Esophagus muscularis mucosa (tissue), 4 donors: Measurements from ENCODE around the gene DIP2C.

ENCODE experiments used
- CTCF ChIP-seq, 3 experiments: fragments of 200-600 bp in 2 of 3; fragments of 450-650 bp in 1 of 3; sonication (generic) in 2 of 3; IDR thresholded peaks; one replicate each; pipeline ENCODE4 v1.5.1; 2017 to 2019; ENCODE audit warnings: antibody characterized with exemption in 3 of 3, mild to moderate bottlenecking in 2 of 3, moderate library complexity in 1 of 3
- EP300 ChIP-seq: sonication (generic); formaldehyde crosslinking; IDR thresholded peaks from one replicate; pipeline ENCODE4 v1.6.1; 2017; ENCODE audit warnings: antibody characterized with exemption
- POLR2AphosphoS5 ChIP-seq, 2 donors: sonication (generic); formaldehyde crosslinking; IDR thresholded peaks; one replicate each; pipeline ENCODE4 v1.6.1; 2017; ENCODE audit warnings: antibody characterized with exemption in 2 of 2

DNA sequence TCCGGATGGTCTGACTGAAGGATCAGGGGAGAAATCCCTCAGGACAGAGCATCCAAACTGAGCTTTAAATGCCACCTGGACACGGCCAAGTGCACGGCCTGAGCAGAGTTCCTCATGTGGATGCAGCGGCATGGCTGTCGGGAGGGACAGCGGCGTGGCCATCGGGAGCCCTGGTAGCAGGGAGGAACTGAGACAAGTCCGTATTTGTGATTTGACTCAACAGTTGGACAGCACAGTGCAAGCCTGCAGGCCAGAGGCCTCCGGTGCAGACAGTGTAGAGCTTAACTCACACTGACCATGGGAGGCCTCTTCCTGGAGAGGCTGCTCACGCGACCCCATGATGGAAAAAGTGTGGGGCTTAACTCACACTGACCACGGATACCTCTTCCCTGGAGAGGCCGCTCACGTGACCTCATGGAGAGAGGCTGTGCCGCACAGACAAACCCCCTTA lies 207.4 kb downstream of the DIP2C start:
- TF ChIP-seq EP300: no peak
- no peak for TF ChIP-seq CTCF (IDR thresholded peaks at IDR 0.05)
- TF ChIP-seq POLR2AphosphoS5 (IDR thresholded peaks at IDR 0.05): no peak
